ENCODE data around the gene TMOD1. TPM values are rescaled to one million over a fixed set of nuclear protein-coding genes. Genes with fewer than 3 reads are reported as not detected.
A peak's percentile ranks its signal among the peaks of the same experiment; 100 is the strongest.

Gene TMOD1
- total RNA-seq (2016; rRNA removed; fragmentation: Illumina TruSeq; extraction: Trizol) = 0.04 TPM in 1 of 2 replicates, not detected in the other
- total RNA-seq (2016; cell fraction: cytosol; rRNA removed; fragmentation: Illumina TruSeq; extraction: Trizol; ENCODE audit: low read depth) = not detected in 2 replicates
- 0.06 TPM in 1 of 2 replicates, not detected in the other for total RNA-seq (2016; cell fraction: insoluble cytoplasmic fraction; rRNA removed; fragmentation: Illumina TruSeq; extraction: Trizol)
- 0.07 TPM in 1 of 2 replicates, not detected in the other for total RNA-seq (2016; cell fraction: membrane; rRNA removed; fragmentation: Illumina TruSeq; extraction: Trizol)
- total RNA-seq (2016; cell fraction: nucleus; rRNA removed; fragmentation: Illumina TruSeq; extraction: Trizol) = 0.16 TPM in 1 of 2 replicates, not detected in the other
- polyA plus RNA-seq (2011; rRNA removed) = 0.04 and 0.07 TPM in 2 replicates
- 0.03 TPM in 2 replicates for polyA plus RNA-seq (2011; cell fraction: cytosol; rRNA removed)
- polyA plus RNA-seq (2011; cell fraction: nucleus; rRNA removed) = 0.05 TPM in 1 of 2 replicates, not detected in the other
- 0.31 and 0.40 TPM in 2 replicates for polyA plus RNA-seq (2012)
- polyA plus RNA-seq (2016; cell fraction: cytosol; fragmentation: Illumina TruSeq; extraction: Trizol; ENCODE audit: low read depth) = 0.09 TPM in 1 of 2 replicates, not detected in the other
- polyA plus RNA-seq (2016; cell fraction: insoluble cytoplasmic fraction; fragmentation: Illumina TruSeq; extraction: Trizol; ENCODE audit: low read depth) = 0.19 TPM in 1 of 2 replicates, not detected in the other
- polyA plus RNA-seq (2016; cell fraction: membrane; fragmentation: Illumina TruSeq; extraction: Trizol; ENCODE audit: low read depth) = 0.06 and 0.07 TPM in 2 replicates
- 0.13 TPM in 1 of 2 replicates, not detected in the other for polyA plus RNA-seq (2016; cell fraction: nucleus; fragmentation: Illumina TruSeq; extraction: Trizol; ENCODE audit: insufficient read depth, low read depth)
- 0.98 TPM in 1 of 2 replicates, not detected in the other for polyA minus RNA-seq (2011; rRNA and poly(A)+ RNA removed; ENCODE audit: low replicate concordance)
- not detected in 2 replicates for polyA minus RNA-seq (2011; cell fraction: cytosol; rRNA and poly(A)+ RNA removed)
- polyA minus RNA-seq (2011; cell fraction: nucleus; rRNA and poly(A)+ RNA removed) = not detected in 2 replicates
- Bru-seq, nascent RNA = percentile 18 among the genes with signal in this experiment
- percentile 11 among the genes with signal in this experiment for BruChase-seq, experiment 1, labeled RNA remaining after a 6-hour chase
- percentile 17 among the genes with signal in this experiment for BruChase-seq, experiment 2, labeled RNA remaining after a 2-hour chase
- long read RNA-seq, experiment 1, partial matches to known transcripts = 0 of 2 reads
- long read RNA-seq, experiment 1, other reads (novel, unspliced or antisense) = 1 of 2 reads
- long read RNA-seq, experiment 2 = 0 reads

GRCh38 chr9:97501177-97501971 is at the start of gene TMOD1:
Gene TMOD1, plus strand, starts transcription at chr9:97501666. Its CDS starts 22,523 bp downstream, at chr9:97524189.
- H3K4me2 ChIP-seq (ENCODE audit: low read depth, low read length) = peak within 1 kb of the TSS; percentile 79
- peaks cover 0 to 2% of the 10 kb centered on the region in 2 experiments; a peak in 1 of 5 replicates for H3K36me3 ChIP-seq (replicated peaks in 1 of 2; ENCODE audit: control insufficient read depth in 1 of 2, insufficient read depth in 2 of 2, low read length in 2 of 2)
- H4K20me1 ChIP-seq (ENCODE audit: insufficient read depth, low read length) = no peaks in the 10 kb centered on the region
- H2AFZ ChIP-seq (ENCODE audit: low read length) = no peak within 1 kb of the TSS
- DNase-seq (ENCODE audit: low spot score) = peak; percentile 35
- H3K9ac ChIP-seq (ENCODE audit: insufficient read depth, low read depth, low read length) = no peak within 1 kb of the TSS; the same call in 1 of the 2 replicates
- ChIA-PET CTCF (ENCODE audit: low intra/inter-chr PET ratio, low total read pairs) (interaction anchor here (0.7 kb wide), 1 partner anchor 97 kb away, joined by 3 read pairs; no protein-coding TSS in a partner anchor), POLR2A (interaction anchor here (1.0 to 1.2 kb wide), 3 partner anchors 94 to 131 kb away, joined by 3 to 4 read pairs (median 3); partner anchors contain the start of gene TSTD2)
- no peaks in the 10 kb centered on the region for H3K9me3 ChIP-seq (ENCODE audit: low read length)
- in situ Hi-C loops (cut with HindIII; ENCODE audit: extremely low pct_ligation_motif_present, low pct_unique_long_range_greater_than_20kb) (no loop called here), intact Hi-C loops (cut with micrococcal nuclease; ENCODE audit: unreplicated experiment) (no loop called here)
- FAIRE-seq = peak; percentile 37
- H3K27me3 ChIP-seq (ENCODE audit: control insufficient read depth in 1 of 2, insufficient read depth in 2 of 2, low read length in 2 of 2) = peaks cover 12 to 48% of the 10 kb centered on the region in 2 experiments; a peak in 4 of 5 replicates
- H3K4me1 ChIP-seq (ENCODE audit: insufficient read depth, low read length) = peaks cover 25% of the 10 kb centered on the region
- peak within 1 kb of the TSS; percentile 57 to 74 (median 73) for H3K4me3 ChIP-seq (replicated peaks in 1 of 3; ENCODE audit: insufficient read depth in 1 of 3, low read depth in 2 of 3, low read length in 3 of 3)
- 2% methylated on average over 22 of the region's 87 CpGs for WGBS (ENCODE audit: low lambda C conversion rate)
- BruUV-seq (replicated peaks) = no TSS peak
- ATAC-seq = peak; percentile 82
- no peaks in the 10 kb centered on the region for H3K79me2 ChIP-seq (ENCODE audit: insufficient read depth, low read length)
- no peak within 1 kb of the TSS for H3K27ac ChIP-seq (ENCODE audit: extremely low read length, insufficient read depth, low read length)
- no peak for TF ChIP-seq PCBP2 (optimal IDR thresholded peaks at IDR 0.05; ENCODE audit: low read depth, low read length, poor library complexity, severe bottlenecking)
- TF ChIP-seq BHLHE40 (IDR thresholded peaks at IDR 0.05; ENCODE audit: low read length) = no peak
- TF ChIP-seq ZFYVE20 (CRISPR knock-in tag; IDR thresholded peaks at IDR 0.05; ENCODE audit: borderline replicate concordance, low read depth) = no peak
- TF ChIP-seq MED8 (CRISPR knock-in tag; IDR thresholded peaks at IDR 0.05; ENCODE audit: insufficient replicate concordance) = no peak
- no peak for TF ChIP-seq ZNF414 (CRISPR knock-in tag; IDR thresholded peaks at IDR 0.05)
- no peak for TF ChIP-seq U2AF1 (optimal IDR thresholded peaks at IDR 0.05; ENCODE audit: low read depth, low read length)
- no peak for TF ChIP-seq FOXM1 (CRISPR knock-in tag; IDR thresholded peaks at IDR 0.05)
- TF ChIP-seq ZKSCAN1 (IDR thresholded peaks at IDR 0.05; ENCODE audit: low read length) = no peak
- TF ChIP-seq MAZ (IDR thresholded peaks at IDR 0.05; ENCODE audit: borderline replicate concordance, low read depth, low read length) = no peak
- no peak for TF ChIP-seq MAZ (CRISPR knock-in tag; IDR thresholded peaks at IDR 0.05; ENCODE audit: low read depth)
- no peak for TF ChIP-seq PAX8 (CRISPR knock-in tag; IDR thresholded peaks at IDR 0.05; ENCODE audit: borderline replicate concordance)
